Measurements from ENCODE around the gene ORAI2.
A peak's percentile ranks its signal among the peaks of the same experiment; 100 is the strongest.

Gene ORAI2

DNA sequence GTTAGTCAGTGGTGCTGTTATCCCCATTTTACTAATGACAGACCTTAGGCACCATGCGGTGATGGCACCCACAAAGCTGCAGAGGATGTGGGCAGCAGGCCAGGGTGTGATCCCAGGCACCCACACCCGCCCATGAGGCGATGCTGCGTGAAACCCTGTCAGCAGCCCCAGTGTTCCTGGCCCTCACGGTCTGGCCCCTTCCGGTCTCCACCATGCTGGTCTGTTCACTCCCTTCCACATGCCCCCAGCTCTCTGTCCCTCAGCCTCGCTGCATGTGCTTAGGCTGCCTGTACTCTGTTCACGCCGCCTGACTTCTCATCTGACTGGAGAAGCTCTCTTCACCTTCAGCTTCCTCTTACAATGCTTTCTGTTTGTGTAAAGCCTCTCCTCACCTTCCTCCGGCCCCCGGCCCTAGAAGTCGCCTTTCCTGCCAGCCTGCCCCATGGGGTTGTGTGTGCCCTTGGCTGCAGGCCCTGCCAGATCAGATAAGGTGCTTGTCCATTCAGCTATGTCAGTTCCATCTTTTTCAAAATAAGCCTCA, 17.6 kb upstream of the ORAI2 start:
- DNase-seq = no peak

DNA sequence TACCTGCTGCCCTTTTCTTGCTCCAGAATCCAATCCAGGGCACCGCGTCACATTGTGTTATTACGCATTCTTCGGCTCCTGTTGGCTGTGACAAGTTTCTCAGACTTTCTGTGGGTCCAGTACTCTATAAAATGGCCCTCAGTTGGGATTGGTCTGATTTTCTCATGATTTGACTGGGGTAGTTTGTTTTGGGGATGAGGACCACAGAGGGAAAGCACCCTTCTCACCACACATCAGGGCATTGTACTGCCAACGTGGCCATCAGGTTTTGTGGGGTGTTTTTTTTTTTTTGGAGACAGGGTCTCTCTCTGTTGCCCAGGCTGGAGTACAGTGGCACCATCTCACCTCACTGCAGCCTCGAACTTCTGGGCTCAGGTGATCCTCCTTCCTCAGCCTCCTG, 17.0 kb upstream of the ORAI2 start:
- DNase-seq = no peak

DNA sequence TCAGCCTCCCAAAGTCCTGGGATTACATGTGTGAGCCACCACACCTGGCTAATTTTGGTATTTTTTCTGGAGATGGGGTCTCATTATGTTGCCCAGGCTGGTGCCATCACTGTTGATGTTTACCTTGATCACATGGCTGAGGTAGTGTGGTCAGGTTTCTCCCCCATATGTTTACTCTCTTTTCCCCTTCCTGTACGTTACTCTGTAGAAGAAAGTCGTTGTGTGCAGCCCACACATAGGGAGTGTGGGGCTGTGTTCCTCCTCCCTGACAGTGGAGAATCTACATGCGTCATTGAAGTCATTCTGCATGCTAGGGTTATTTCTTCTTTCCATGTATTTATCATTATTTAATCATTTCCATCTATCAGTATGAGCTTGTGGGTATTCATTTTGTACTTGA, 16.3 kb upstream of the ORAI2 start:
- DNase-seq = no peak

DNA sequence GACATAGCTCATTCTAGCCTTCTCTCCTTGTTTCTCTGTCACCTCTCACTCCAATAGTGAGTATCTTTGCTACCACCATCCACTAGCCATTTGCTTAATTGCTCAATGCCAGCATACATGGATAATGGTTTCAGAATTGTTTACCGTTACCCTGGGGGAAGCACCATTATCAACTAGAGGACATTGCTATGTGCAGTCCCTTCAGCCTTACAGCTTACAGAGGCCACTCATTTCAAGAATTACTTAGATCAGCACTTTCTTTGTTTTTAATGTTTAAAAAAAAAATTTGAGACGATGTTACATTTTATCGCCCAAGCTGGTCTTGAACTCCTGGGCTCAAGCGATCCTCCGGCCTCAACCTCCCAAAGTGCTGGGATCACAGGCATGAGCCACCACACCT, 14.8 kb upstream of the ORAI2 start:
- DNase-seq = no peak

DNA sequence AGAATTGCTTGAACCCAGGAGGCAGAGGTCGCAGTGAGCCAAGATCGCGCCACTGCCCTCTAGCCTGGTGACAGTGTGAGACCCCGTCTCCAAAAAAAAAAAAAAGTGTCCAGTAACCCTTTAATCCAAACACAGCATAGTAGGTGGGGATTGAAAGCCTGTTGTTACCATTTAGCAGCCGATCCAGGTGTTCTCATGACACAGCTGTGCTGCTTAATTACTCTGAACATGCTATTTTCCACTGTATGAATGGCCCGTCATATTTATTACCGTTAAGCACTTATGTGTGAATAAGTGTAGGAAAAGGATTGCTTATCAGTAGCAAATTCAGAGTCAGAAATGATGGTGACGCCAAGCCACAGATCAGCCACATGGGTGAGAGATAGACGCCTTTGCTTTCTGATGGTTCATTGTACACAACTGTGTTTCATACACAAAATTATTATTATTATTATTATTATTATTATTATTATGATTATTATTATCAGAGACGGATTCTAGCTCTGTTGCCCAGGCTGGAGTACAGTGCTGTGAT, 11.6 kb upstream of the ORAI2 start:
- DNase-seq = no peak

DNA sequence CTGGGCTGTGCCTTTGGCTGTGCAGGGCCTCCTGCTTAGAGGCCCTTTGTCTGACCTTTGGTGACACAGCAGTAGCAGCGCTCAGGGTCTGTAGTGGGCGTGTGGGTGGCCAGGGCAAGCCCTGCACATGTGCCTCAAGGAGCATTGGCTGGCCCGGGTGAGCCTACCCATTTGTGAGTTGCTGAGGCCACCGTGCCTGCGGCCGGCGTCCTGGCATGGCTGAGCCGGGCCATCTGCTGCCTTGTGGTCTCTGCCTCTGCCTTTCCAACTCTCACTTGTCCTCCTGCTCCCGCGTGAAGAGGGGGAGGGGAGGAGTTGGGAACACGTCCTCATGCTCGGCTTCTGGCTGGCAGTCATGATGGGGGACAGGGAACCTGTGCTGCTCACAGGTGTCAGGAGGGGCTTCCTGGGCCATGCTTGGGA, 9.2 kb upstream of the ORAI2 start:
- DNase-seq = no peak

DNA sequence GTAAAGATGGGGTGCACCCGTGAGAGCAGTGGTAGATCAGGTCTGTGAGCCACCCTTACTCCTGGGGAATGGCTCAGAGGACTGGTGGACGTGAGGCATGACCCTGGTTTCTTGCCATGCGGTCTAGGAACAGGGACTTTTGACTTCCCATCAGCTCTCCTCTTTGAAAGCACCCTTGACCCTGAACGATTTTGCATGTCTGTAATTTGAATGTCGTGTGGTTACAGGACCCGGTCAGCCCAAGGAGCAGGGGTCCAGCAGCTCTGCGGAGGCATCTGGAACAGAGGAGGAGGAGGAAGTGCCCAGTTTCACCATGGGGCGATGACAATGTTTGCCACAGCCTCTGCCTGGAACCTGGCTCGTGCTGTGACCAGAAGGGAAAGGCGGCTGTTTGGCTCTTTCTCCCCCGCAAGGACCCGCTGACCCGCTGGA, 8.6 kb upstream of the ORAI2 start:
- DNase-seq = peak in 1 of 2 donors; percentile 28

DNA sequence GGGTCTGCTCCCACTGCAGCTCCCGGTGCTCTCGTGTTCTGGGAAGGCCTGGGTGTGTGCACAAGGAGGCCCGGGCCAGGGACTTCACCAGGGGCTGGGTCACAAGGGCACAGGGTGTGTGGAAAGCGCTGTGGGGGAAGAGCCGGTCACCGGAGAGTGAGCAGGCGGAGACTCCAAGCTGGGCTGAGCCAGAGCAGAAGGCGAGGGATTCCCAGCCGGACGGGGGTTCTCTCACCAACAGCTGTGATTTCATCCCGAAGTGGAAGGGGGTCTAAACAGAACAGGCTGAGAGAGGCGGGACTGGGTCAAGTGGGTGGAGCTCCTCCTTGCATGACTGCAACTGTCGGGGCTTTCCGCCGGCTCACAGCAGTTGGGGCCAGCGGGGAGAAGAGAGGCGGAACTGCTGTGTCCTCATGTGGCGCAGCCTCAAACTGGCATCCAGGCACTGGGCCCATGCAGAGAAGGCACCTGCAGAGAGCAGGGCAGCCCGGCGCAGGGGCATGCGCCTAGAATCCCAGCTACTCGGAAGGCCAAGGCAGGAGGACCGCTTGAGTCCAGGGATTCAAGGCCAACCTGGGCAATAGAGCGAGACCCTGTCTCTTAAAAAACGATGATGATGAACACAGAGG, 7.6 kb upstream of the ORAI2 start:
- DNase-seq = peak; percentile 49 to 63

DNA sequence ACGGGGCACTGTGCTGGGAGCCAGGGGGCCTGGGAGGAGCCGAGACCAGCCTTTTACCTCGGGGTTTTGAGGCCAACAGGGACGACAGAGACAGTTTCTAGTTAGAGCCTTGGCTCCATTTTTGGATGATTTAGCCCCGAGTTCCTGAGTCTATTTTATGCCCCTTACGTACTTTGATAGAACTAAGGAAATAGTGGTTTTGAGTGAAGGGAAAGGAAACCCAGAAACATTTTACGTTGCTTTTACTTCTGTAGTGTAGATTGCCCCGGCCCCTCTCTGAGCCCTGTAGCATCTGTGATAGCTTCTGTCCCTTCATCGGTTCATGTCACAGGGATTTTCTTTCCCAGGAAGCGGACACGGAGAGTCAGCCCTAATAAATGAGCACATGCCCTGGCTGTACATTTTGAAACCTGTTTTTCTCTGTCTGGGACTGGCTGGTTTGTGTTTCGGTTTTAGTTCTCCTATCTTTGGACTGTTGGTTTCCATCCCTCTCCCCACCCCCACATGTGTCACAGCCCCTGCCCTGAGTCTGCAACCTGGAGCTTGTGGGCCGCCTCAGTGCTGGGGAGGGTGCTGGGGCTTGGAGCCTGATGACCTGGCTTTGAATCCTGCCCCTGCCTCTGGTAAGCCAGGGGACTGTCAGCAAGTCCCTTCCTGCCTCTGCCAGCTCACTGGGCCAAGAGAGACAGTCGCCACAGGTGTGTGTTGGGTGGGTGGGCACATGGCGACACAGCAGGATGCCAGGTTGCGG, 6.9 kb upstream of the ORAI2 start:
- peak; percentile 25 to 85 for DNase-seq

DNA sequence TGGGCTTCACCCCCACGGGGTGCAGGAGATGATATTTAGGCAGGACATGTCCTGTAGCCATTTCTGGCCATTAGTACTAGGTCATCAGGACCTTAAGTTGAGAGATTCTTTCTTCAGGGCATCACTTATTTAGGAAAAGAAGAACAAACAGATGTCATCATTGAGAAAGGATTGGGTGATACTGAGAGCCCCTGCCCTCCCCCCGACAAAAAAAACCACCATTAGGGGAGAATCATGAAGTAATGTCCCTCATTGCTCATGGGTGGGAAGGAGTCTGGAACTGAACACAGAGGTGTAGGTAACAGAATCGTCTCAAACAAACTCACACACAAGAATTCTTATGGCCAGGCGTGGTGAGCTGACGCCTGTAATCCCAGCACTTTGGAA, 6.4 kb upstream of the ORAI2 start:
- DNase-seq = no peak

DNA sequence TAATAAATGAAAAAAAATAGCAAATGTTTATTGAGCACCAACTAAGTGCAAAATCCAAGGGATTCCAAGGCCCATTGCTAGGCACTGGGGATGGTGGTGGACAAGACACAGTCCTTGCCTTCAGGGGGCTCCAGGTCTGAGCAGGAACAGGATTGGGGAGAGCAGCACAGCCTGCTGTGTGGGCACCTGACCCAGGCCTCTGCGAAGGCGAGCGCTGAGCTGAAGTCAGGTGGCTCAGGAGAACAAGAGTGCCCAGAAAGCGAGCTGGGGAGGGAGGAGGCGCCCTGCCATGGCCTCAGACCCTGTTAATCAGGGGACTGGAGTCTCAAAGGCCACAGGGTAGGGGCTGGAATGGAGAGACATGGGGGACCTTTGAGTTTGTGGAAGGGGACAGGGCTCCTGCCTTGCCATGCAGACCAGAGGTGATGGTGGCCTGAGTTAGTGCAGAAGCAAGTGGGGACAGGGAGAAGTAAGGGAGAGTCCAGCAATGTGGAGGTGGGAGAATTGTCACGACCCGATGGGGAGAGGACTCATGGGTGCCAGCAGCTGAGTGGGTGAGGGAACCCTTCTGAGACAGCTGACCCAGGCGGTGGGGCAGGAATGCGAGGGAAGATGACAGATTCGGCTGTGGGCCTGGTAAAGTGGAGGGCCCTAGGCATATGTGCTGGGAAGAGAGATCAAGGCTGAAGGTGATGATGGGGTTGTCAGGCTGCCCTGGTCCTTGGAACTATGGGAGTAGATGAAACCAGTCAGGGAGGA, 4.1 kb upstream of the ORAI2 start:
- DNase-seq = no peak

DNA sequence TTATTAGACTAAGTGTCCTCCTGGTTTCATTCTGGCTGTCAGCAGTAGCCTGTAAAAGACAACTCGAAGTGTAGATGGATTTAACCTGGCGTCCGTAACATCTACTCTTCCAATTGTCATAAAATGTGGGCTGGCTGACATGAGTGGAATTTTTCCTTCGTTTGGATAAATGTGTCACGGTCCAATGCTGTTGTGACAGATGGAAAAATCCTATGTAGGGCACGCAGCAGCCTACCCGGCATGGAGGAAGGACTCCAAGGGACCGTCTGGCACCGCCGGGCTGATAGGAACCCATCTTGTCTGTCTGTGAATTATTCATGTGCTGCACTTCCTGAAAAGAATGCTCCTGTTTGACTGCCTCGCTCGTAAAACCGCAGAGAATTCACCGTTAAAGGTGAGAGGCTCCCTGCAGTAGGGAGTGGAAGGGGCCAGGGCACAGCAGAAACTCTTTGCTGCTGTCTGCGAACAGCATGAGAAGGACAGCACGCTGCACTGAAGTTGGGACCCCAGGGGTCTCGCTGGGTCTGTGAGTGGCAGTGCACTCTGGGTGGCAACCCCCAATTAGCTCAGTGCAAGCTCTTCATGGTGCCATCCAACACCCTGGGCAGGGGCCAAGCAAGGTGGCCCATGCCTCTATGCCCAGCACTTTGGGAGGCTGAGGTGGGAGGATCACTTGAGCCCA, 1.6 kb upstream of the ORAI2 start:
- DNase-seq = peak in 1 of 2 donors; percentile 10

DNA sequence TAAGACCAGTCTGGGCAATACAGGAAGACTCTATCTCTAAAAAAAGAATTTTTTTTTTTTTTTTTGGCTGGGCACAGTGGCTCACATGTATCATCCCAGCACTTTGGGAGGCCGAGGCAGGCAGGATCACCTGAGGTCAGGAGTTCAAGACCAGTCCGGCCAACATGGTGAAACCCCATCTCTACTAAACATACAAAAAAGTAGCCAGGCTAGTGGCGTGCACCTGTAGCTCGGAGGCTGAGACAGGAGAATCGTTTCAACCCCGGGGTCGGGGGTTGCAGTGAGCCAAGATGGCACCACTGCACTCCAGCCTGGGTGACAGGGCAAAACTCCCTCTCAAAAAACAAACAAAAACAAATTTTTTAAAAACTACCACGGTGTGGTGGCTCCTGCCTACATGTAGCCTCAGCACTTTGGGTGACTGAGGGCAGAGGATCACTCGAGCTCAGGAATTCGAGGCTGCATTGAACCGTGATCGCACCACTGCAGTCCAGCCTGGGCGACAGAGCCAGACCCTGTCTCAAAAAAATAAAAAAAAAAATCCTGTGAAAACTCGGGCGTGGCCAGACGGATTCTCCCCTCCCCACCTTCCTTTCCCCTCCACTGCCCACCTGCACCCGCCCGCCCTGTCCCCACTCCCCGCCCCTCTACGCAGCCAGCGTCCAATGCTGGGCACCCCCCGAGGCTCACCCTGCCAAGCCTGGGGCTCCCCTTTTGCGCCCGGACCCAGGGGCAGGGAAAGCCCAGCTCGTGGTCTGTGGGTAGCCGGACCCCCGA, 745 bp upstream of the ORAI2 start:
- DNase-seq = no peak

DNA sequence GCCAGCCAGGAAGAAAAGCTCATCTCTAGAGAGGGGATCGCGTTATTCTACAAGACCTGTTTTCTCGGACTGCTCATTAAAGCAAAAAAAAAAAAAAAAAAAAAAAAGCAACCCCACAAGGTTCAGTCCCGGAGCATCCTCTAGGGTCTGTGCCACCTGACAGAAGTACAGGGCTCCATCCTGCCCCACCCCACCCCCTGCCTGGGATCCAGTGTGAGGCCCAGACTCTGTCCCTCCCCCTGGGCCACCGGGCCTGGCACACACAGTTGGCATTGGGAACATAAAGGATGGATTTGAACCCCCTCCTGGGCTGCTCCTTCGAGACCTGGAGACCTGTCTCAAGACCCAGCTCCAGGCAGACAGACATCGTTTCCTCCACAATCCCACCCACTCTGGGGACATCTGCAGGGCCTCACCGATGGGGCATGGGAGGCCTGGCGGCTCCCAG, 688 bp downstream of the ORAI2 start:
- DNase-seq = peak in 1 of 2 donors; percentile 22

DNA sequence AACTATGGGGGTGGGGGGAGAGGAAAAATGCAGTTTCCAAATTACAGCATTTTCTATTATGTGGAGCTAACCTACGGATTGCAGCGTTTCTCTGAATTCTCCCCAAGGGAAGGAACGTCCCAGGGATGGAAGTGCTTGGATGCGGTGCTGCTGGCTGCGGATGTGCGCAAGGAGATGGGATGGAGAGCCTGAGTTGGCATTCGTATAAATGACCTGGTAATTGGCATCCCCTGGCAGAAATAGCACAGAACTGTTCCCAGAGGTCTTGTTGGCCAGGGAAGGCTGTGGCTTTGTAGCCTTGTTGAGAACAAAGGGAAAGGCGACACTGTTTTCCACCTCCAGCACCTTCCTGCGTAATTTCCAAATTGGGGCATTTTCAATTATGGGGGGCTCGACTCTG, 2.7 kb downstream of the ORAI2 start:
- no peak for DNase-seq

DNA sequence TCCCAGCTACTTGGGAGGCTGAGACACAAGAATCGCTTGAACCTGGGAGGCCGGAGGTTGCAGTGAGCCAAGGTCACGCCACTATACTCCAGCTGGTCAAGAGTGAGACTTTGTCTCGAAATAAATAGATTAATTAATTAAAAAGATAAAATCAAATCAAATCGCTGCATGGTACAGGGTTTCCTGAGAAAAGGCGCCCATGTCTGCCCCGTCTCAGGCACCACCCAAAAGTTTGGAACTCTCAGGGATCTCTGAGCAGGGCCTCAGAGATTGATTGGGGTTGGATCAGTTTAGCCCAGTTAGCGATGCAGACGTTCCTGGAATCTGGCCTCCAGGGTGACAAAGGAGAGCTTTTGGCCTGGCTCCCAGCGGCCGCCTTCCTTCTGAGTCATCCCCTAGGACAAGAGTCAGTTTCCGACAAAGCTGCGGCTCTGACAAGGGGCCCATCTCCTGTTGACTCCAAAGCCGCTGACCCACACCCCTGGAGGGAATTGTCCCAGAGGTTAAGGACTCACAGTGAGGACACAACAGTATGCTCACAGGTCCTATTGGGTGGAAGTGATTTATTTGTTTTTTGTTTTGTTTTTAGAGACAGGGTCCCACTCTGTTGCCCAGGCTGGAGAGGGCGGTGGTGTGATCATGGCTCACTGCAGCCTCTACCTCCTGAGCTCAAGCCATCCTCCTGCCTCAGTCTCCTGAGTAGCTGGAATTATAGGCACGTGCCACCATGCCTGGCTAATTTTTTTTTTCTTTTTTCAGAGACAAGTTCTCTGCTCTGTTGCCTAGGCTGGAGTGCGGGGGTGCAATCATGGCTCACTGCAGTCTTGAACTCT, 6.8 kb downstream of the ORAI2 start:
- no peak for DNase-seq

DNA sequence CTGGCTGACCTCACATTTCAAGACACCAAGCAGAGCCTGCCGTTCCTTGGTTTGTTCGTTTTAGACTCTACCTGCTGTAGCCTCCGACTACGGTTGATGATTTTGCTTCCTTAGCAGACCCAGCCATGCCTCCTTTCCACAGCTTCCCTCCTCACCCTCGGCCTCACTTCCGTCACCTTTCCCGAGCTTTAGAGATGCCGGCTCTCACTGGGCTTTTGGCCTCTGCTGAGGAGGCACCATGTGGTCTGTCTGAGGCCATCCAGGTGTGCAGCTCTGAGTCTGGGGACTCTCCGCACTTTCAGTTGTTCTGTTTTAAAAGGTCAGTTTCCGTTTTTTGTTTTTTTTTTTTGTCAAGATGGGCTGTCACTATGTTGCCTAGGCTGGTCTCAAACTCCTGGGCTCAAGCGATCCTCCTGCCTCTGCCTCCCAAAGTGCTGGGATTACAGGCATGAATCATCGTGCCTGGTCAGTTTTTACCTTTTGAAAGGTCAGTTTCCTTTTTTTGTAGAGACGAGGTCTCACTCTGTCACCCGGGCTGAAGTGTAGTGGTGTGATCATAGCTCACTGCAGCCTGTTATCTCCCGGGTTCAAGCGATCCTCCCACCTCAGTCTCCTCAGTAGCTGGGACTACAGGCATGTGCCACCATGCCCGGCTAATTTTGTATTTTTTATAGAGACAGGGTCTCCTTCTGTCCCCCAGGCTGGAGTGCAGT, 11.7 kb downstream of the ORAI2 start:
- no peak for DNase-seq

DNA sequence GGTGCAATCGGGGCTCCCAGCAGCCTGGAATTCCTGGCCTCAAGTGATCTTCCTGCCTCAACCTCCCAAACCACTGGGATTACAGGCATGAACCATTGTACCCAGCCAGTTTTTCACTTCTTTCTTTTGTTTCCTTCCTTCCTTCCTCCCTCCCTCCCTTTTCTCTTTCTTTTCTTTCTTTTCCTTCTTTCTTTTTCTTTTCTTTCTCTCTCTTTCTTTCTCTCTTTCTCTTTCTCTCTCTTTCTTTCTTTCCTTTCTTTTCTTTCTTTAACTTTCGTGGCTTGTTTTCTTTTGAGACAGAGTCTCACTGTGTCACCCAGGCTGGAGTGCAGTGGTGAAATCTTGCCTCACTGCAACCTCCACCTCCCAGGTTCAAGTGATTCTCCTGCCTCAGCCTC, 12.3 kb downstream of the ORAI2 start:
- no peak for DNase-seq

DNA sequence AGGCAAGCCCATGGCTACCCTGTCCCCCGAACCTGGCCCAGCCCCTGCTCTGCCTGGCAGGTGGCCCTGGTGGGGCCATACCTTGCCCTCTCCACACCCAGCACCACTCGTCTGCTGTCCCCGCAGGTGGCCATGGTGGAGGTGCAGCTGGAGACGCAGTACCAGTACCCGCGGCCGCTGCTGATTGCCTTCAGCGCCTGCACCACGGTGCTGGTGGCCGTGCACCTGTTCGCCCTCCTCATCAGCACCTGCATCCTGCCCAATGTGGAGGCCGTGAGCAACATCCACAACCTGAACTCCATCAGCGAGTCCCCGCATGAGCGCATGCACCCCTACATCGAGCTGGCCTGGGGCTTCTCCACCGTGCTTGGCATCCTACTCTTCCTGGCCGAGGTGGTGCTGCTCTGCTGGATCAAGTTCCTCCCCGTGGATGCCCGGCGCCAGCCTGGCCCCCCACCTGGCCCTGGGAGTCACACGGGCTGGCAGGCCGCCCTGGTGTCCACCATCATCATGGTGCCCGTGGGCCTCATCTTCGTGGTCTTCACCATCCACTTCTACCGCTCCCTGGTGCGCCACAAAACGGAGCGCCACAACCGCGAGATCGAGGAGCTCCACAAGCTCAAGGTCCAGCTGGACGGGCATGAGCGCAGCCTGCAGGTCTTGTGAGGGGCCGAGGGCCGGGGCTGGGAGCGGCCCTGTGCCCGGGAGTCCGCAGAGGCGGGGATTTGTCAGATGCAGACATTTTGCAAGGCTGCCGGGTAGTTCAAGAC, 13.2 kb downstream of the ORAI2 start:
- no peak for DNase-seq

DNA sequence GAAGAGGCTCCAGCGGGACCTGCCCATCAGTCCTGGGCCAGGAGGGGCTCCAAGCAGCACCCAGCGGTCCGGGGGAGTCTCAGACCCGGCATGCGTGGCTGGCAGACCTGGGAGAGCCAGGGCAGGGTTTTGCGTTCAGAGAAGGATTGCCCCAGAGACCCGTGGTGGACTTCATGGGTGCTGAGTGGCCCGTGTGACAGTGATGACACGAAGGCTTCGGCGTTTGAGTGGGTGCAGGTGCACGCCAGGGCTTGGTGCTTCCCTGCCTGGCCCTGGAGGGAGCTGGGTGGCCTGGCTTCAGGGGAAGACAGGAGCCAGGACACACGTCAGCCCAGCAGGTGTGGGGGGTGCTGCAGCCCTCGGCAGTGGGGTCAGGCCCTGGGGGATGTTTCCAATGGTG, 13.9 kb downstream of the ORAI2 start:
- DNase-seq = no peak
